ENCODE data around the gene PHGDH.
"Not testable (repeated sequence)": the region's sequence is repeated elsewhere in the genome, so short reads cannot be mapped to it uniquely, and the experiment has no call there.

The PHGDH gene

GRCh38 chr1:119682141-119682540 lies 29.6 kb upstream of the PHGDH start:
- DNase-seq (ENCODE audit: extremely low read depth, low read depth): no peak
- TF ChIP-seq CTCF (IDR thresholded peaks at IDR 0.05; ENCODE audit: low read depth, low read length): no peak

- TF ChIP-seq CTCF (IDR thresholded peaks at IDR 0.05; ENCODE audit: low read depth, low read length): no peak
- no peak for DNase-seq (ENCODE audit: extremely low read depth, low read depth)
Observed at GRCh38 chr1:119683893-119684292, 27.8 kb upstream of the PHGDH start.

- TF ChIP-seq CTCF (IDR thresholded peaks at IDR 0.05; ENCODE audit: low read depth, low read length): no peak
- DNase-seq (ENCODE audit: extremely low read depth, low read depth): no peak
Observed at GRCh38 chr1:119686661-119687060, 25.1 kb upstream of the PHGDH start.

- no peak for DNase-seq (ENCODE audit: extremely low read depth, low read depth)
- TF ChIP-seq CTCF (IDR thresholded peaks at IDR 0.05; ENCODE audit: low read depth, low read length): no peak
Observed at GRCh38 chr1:119687434-119688079, 24.2 kb upstream of the PHGDH start.

GRCh38 chr1:119688810-119689209 lies 22.9 kb upstream of the PHGDH start:
- TF ChIP-seq CTCF (IDR thresholded peaks at IDR 0.05; ENCODE audit: low read depth, low read length): no peak
- no peak for DNase-seq (ENCODE audit: extremely low read depth, low read depth)

GRCh38 chr1:119689511-119689910 lies 22.2 kb upstream of the PHGDH start:
- DNase-seq (ENCODE audit: extremely low read depth, low read depth): no peak

GRCh38 chr1:119696863-119697262 lies 14.9 kb upstream of the PHGDH start:
- not testable (repeated sequence) for DNase-seq (ENCODE audit: extremely low read depth, low read depth)

More at GRCh38 chr1:119689511-119689910, 22.2 kb upstream of the PHGDH start:
- TF ChIP-seq CTCF (IDR thresholded peaks at IDR 0.05; ENCODE audit: low read depth, low read length): no peak

- no peak for DNase-seq (ENCODE audit: extremely low read depth, low read depth)
- no peak for TF ChIP-seq CTCF (IDR thresholded peaks at IDR 0.05; ENCODE audit: low read depth, low read length)
Observed at GRCh38 chr1:119697598-119697997, 14.1 kb upstream of the PHGDH start.
